K562 (cell line): ENCODE measurements around the gene ZBED4. TPM values are rescaled to one million over a fixed set of nuclear protein-coding genes. Genes with fewer than 3 reads are reported as not detected.

Source experiments
- THRAP3 ChIP-seq: fragments of 450-650 bp; IDR thresholded peaks from 2 replicates; pipeline ENCODE4 v1.6.1; 2016; ENCODE audit warnings: mild to moderate bottlenecking, inconsistent platforms, borderline replicate concordance
- polyA plus RNA-seq, 8 experiments: library from polyadenylated mRNA; depleted of rRNA in 4 of 8; stranded (reverse) in 5 of 8; unstranded in 3 of 8; fragments of >200 nt; fragmentation: Nextera tagmentation in 2 of 8; fragmentation: Illumina TruSeq in 1 of 8; extraction: Ambion mirVana in 2 of 8; extraction: Trizol in 1 of 8; gene quantifications; 2 replicates each; pipeline versions ENCODE4 v1.2.1 to v1.2.3, GENCODE V29; 2011 to 2014; ENCODE audit warnings: inconsistent platforms in 1 of 8, missing spikeins in 1 of 8
- total RNA-seq, 7 experiments: library from RNA; depleted of rRNA in 6 of 7; stranded (reverse); fragments of >200 nt in 6 of 7; fragmentation: Illumina TruSeq in 2 of 7; extraction: Trizol in 2 of 7; gene quantifications; 2 replicates each; pipeline versions ENCODE4 v1.2.1 to v1.2.3, GENCODE V29; 2011 to 2021; ENCODE audit warnings: low replicate concordance in 1 of 7
- TF ChIP-seq, protein P1 (sequence below), 2 experiments: fragments of 450-650 bp in 1 of 2; sonication (generic) in 1 of 2; formaldehyde crosslinking in 1 of 2; IDR thresholded peaks; 2 replicates each; pipeline versions ENCODE4 v1.7.1 to v1.9.0; 2016 to 2022; ENCODE audit warnings: inconsistent platforms in 1 of 2, mild to moderate bottlenecking in 1 of 2, missing genetic modification reagents in 1 of 2

Gene ZBED4
- total and polyA plus RNA-seq, 9 of the 15 experiments (the other 6 are each of a cell fraction or from before 2014, with no cell fraction given) = 1.5 to 16.8 (median 7.4) TPM

DNA sequence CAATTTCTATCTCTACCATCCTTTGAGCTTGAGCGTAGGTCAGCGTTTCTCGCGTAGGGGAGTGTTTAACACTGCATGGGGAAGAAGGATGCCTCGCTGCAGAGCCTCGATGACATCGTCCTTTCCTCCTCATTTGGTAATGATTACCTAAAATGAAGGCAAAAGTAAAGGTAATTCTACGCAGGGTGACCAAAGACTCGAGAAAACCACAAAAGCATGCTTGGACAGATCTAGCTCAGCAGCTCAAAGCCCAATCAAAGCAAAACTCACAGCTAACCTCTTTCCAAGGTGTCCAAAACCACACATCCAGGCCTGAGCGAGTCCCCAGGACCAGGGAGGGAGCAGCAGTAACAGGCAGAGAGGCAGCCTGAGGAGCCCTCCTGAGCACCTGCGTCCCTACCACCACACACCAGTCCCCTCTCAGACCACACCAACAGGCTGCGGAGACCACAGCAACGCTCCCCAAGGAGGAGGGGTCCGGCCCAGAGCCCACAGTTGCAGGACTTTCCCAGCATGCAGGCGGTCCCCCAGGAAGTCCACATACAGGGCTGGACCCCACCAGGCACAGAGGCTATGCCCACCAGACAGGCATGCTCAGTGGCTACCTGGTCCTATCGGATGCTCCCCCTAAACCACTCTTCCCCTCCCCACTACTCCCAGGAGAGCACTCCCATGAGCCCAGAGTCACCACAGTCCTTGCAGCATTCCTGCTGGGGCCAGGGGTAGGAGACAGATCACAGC, 29.3 kb upstream of the ZBED4 start (continued):
- TF ChIP-seq, protein P1, sequence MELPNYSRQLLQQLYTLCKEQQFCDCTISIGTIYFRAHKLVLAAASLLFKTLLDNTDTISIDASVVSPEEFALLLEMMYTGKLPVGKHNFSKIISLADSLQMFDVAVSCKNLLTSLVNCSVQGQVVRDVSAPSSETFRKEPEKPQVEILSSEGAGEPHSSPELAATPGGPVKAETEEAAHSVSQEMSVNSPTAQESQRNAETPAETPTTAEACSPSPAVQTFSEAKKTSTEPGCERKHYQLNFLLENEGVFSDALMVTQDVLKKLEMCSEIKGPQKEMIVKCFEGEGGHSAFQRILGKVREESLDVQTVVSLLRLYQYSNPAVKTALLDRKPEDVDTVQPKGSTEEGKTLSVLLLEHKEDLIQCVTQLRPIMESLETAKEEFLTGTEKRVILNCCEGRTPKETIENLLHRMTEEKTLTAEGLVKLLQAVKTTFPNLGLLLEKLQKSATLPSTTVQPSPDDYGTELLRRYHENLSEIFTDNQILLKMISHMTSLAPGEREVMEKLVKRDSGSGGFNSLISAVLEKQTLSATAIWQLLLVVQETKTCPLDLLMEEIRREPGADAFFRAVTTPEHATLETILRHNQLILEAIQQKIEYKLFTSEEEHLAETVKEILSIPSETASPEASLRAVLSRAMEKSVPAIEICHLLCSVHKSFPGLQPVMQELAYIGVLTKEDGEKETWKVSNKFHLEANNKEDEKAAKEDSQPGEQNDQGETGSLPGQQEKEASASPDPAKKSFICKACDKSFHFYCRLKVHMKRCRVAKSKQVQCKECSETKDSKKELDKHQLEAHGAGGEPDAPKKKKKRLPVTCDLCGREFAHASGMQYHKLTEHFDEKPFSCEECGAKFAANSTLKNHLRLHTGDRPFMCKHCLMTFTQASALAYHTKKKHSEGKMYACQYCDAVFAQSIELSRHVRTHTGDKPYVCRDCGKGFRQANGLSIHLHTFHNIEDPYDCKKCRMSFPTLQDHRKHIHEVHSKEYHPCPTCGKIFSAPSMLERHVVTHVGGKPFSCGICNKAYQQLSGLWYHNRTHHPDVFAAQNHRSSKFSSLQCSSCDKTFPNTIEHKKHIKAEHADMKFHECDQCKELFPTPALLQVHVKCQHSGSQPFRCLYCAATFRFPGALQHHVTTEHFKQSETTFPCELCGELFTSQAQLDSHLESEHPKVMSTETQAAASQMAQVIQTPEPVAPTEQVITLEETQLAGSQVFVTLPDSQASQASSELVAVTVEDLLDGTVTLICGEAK (IDR thresholded peaks at IDR 0.05) = no peak
- TF ChIP-seq, protein P1 (CRISPR knock-in tag; IDR thresholded peaks at IDR 0.05) = no peak
- TF ChIP-seq THRAP3 = no peak
- TF ChIP-seq, all 486 proteins: peak for 0
